Measurements from ENCODE around the gene THOC2. TPM values are rescaled to one million over a fixed set of nuclear protein-coding genes. Genes with fewer than 3 reads are reported as not detected.

The THOC2 gene
- total and polyA plus RNA-seq, 2 of the 8 experiments (the other 6 are each of a cell fraction or from before 2014, with no cell fraction given) = 32.7 to 68.8 TPM

DNA sequence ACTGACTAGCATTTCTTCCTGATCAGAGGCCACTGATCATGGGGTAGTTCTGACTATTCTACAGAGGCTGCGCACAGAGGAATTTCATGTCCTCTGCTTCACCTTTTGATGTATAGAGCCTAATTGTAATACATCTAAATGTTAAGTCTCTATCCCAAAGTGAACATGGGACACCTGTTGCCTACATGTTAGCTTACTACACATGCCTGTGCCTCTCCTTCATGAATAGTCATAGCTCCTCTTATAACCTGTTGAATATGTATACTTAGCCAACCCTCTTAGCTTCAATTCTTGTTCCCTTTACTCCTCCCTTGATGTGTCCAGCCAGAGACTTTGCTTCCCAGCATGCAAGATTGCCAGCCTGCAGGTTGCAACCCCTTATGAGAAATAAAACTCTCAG is 9.6 kb upstream of the THOC2 start:
- H3K23ac ChIP-seq (ENCODE audit: insufficient read length) = no peak overlapping the region
- no peaks in the 10 kb centered on the region for H3K36me3 ChIP-seq (ENCODE audit: control insufficient read depth in 2 of 4, insufficient read depth in 4 of 4, low read length in 3 of 4)
- H2AK5ac ChIP-seq (ENCODE audit: low read depth, low read length) = no peak overlapping the region
- H3K79me1 ChIP-seq (ENCODE audit: low read depth, low read length) = no peaks in the 10 kb centered on the region
- H4K20me1 ChIP-seq (replicated peaks in 1 of 2; ENCODE audit: control insufficient read depth in 1 of 2, insufficient read depth in 2 of 2, low read length in 2 of 2) = no peaks in the 10 kb centered on the region
- H3K27me3 ChIP-seq (replicated peaks in 1 of 4; ENCODE audit: control insufficient read depth in 3 of 4, extremely low read depth in 1 of 4, insufficient read depth in 3 of 4, low read length in 3 of 4) = no peaks in the 10 kb centered on the region
- ChIA-PET POLR2A (ENCODE audit: partially characterized antibody) (no interaction called here), CTCF (ENCODE audit: partially characterized antibody) (interaction anchor here (1.3 kb wide), 1 partner anchor 12 kb away, joined by 6 read pairs; no protein-coding TSS in a partner anchor)
- DNase-seq (ENCODE audit: low read depth in 1 of 2, low spot score in 2 of 2) = no peak
- no peak overlapping the region for H3K56ac ChIP-seq (replicated peaks; ENCODE audit: insufficient read length, low read depth, low read length)
- H3K9me3 ChIP-seq (ENCODE audit: insufficient read depth in 2 of 2, low read depth in 1 of 2, low read length in 1 of 2) = no peaks in the 10 kb centered on the region
- no peak overlapping the region for H4K8ac ChIP-seq (ENCODE audit: extremely low read depth, insufficient read depth, low read length)
- TF ChIP-seq CHD1 (IDR thresholded peaks at IDR 0.05; ENCODE audit: low read depth, low read length) (no peak), SP4 (IDR thresholded peaks at IDR 0.05; ENCODE audit: low read length) (no peak), EGR1 (IDR thresholded peaks at IDR 0.05; ENCODE audit: borderline replicate concordance, low read depth, low read length) (no peak), BACH1 (IDR thresholded peaks at IDR 0.05; ENCODE audit: low read length) (no peak), HDAC6 (IDR thresholded peaks at IDR 0.05; ENCODE audit: low read depth, low read length) (no peak), POLR2A (IDR thresholded peaks at IDR 0.05; ENCODE audit: control extremely low read depth in 1 of 2, low read depth in 2 of 2, low read length in 2 of 2) (no peak), GABPA (IDR thresholded peaks at IDR 0.05; ENCODE audit: borderline replicate concordance, insufficient read depth, low read length) (no peak), CHD2 (IDR thresholded peaks at IDR 0.05; ENCODE audit: low read length) (no peak)
- no peak overlapping the region for H4K5ac ChIP-seq (ENCODE audit: insufficient read length, low read depth, low read length)
- no peak overlapping the region for H3K14ac ChIP-seq (ENCODE audit: insufficient read length)
- no peak overlapping the region for H3K27ac ChIP-seq (ENCODE audit: low read depth, low read length)
- no peak overlapping the region for H4K91ac ChIP-seq (replicated peaks; ENCODE audit: insufficient read length, low read length)
- 100% methylated on average over 1 of the region's 1 CpG; no CpG with 5 or more reads in 1 of the 2 experiments for WGBS, 2 experiments (ENCODE audit: extremely low coverage in 1 of 2, insufficient coverage in 1 of 2, insufficient read length in 1 of 2, insufficient replicate concordance in 2 of 2, low coverage in 1 of 2, low lambda C conversion rate in 2 of 2, missing lambda C conversion rate in 1 of 2)
- H3K4ac ChIP-seq (replicated peaks; ENCODE audit: insufficient read length, low read depth, low read length) = no peak overlapping the region
- no peak overlapping the region for H2BK12ac ChIP-seq (ENCODE audit: low read depth, low read length)
- no peak overlapping the region for H2AFZ ChIP-seq (ENCODE audit: low read length)
- no peak overlapping the region for H2BK120ac ChIP-seq (replicated peaks; ENCODE audit: low read depth, low read length)
- peaks cover 0 to 3% (median 0%) of the 10 kb centered on the region in 4 experiments; a peak in 2 of 7 replicates for H3K4me1 ChIP-seq (replicated peaks in 1 of 4; ENCODE audit: control insufficient read depth in 3 of 4, insufficient read depth in 4 of 4, low read length in 3 of 4)
- H3K23me2 ChIP-seq (ENCODE audit: low read depth, low read length) = no peaks in the 10 kb centered on the region
- no peak overlapping the region for H3K9ac ChIP-seq (replicated peaks in 1 of 4; ENCODE audit: extremely low read depth in 1 of 4, low read depth in 3 of 4, low read length in 3 of 4)
- H2BK5ac ChIP-seq (ENCODE audit: low read depth, low read length) = no peak overlapping the region
- H2BK20ac ChIP-seq (ENCODE audit: low read length) = no peak overlapping the region
- no peak for FAIRE-seq
- no peak overlapping the region for H3K18ac ChIP-seq (ENCODE audit: extremely low read depth, low read length)
- H2BK15ac ChIP-seq (ENCODE audit: low read length) = no peak overlapping the region
- H3K4me2 ChIP-seq (ENCODE audit: insufficient read depth in 1 of 2, low read depth in 2 of 2, low read length in 2 of 2) = no peak overlapping the region
- H3K79me2 ChIP-seq (ENCODE audit: control insufficient read depth in 1 of 2, insufficient read depth in 2 of 2, low read length in 2 of 2) = no peaks in the 10 kb centered on the region
- H3K4me3 ChIP-seq (ENCODE audit: extremely low read depth in 1 of 4, insufficient read depth in 2 of 4, low read depth in 3 of 4, low read length in 4 of 4) = no peak overlapping the region
